Stimulated activated CD8-positive, alpha-beta memory T cell treated with anti-CD3 and anti-CD28 coated beads, Interleukin-4, amount 100 ng/mL, for 4 hours (primary cell): ENCODE results near the gene USP5.
A peak's percentile ranks its signal among the peaks of the same experiment; 100 is the strongest.

Experiments used
- DNase-seq, 2 donors: peaks; one replicate each; pipeline ENCODE4 v3.0.0-alpha.2; 2020; ENCODE audit warnings: low read depth in 2 of 2, low spot score in 1 of 2

The USP5 gene

GRCh38 chr12:6840761-6841515 lies 11.0 kb upstream of the USP5 start, which contains the start of gene GNB3:
Gene GNB3 (plus strand): TSS chr12:6840925. CDS start chr12:6841288, 363 bp downstream.
- no peak for DNase-seq

GRCh38 chr12:6842075-6842474 lies 9.9 kb upstream of the USP5 start:
- DNase-seq, result no peak

DNA sequence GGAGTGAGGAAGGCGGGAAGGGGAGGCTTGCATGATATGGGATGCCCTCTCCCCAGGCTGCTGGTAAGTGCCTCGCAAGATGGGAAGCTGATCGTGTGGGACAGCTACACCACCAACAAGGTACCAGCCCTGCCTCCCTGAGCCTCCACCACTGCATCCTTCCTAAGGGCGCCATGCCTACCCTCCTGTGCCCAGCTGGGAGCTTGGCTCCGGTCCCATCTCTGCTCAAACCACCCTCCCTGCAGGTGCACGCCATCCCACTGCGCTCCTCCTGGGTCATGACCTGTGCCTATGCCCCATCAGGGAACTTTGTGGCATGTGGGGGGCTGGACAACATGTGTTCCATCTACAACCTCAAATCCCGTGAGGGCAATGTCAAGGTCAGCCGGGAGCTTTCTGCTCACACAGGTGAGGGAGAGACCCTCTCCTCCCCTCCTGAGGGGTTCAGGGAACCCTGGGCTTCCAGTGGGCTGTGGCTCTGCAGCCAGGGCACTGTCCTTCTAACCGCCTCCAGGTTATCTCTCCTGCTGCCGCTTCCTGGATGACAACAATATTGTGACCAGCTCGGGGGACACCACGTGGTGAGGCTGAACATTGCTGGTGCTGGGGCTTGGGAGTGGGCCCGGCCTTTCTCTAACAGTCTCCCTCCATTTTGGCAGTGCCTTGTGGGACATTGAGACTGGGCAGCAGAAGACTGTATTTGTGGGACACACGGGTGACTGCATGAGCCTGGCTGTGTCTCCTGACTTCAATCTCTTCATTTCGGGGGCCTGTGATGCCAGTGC lies 8.6 kb upstream of the USP5 start:
- DNase-seq, result no peak

- no peak for DNase-seq
These were observed 6.6 kb upstream of the USP5 start for GRCh38 chr12:6845395-6845794.

- DNase-seq, result no peak
These were observed 5.6 kb upstream of the USP5 start for GRCh38 chr12:6846316-6846869.

GRCh38 chr12:6847676-6848075 lies 4.3 kb upstream of the USP5 start:
- DNase-seq, result no peak

DNA sequence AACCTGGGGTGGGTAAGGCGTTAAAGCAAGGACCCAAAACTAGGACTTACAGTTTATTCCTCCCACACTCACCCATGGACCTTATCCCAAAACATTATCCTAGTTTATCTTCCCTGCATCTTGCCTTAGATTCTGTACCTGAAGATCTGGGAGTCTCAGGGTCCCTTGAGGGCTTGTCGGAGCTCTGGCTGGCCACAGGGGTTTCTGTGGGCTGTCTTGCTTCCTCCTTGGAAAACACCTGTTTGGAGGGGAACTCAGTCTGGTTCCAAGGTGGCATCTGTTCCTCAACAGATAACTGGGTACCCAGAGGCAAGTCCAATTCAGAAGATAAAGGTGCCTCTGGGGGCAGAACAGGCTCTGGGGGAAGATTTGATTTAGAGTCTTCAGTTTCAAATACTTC lies 2.5 kb upstream of the USP5 start:
- no peak for DNase-seq

GRCh38 chr12:6849976-6850560 lies 1.9 kb upstream of the USP5 start:
- DNase-seq, result no peak

- DNase-seq, result no peak
These were observed 1.2 kb upstream of the USP5 start for GRCh38 chr12:6850796-6851152.

- peak; percentile 83 to 87 for DNase-seq
These were observed 613 bp upstream of the USP5 start, which contains the start of gene CDCA3 for GRCh38 chr12:6851153-6851920. Gene CDCA3 (minus strand): TSS chr12:6851286. CDS start chr12:6850952, 334 bp downstream.

GRCh38 chr12:6852651-6853354 lies 853 bp downstream of the USP5 start:
- DNase-seq, result no peak

GRCh38 chr12:6853626-6854025 lies 1.7 kb downstream of the USP5 start:
- DNase-seq, result no peak

DNA sequence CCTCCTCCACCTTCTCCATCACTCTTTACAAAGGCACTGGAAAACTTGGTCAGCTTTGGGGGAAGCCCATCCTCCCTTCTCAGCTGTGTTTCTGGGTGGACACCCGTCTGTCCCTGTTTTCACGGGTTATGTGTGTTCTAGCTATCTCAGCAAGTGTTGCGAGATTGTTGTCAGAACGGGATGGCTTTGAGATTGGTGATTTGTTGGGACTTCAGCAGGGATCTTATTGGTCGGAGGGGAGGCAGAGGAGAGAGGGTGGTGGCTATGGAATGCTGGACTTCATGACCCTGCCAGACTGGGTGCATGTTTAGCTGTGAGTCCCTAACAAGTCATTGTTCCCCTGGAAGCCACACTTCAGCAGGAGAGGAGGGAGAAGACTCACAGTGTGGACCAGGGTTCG lies 2.1 kb downstream of the USP5 start:
- DNase-seq, result no peak

DNA sequence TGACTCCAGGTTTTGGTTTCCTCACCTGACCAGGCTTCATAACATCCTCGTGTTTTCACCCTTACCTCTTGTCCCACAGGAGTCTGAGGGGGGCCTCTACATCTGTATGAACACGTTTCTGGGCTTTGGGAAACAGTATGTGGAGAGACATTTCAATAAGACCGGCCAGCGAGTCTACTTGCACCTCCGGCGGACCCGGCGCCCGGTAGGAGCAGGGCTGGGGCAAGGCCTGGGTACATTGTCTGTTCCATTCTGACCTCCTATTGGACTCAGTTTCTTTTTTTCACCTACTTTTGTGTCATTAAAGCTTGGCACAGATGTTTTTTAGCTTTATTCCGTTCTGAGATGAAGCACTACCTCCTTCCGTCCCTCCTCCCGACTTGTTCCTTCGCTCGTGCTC lies 3.4 kb downstream of the USP5 start:
- no peak for DNase-seq

- no peak for DNase-seq
These were observed 6.8 kb downstream of the USP5 start for GRCh38 chr12:6858799-6859198.

DNA sequence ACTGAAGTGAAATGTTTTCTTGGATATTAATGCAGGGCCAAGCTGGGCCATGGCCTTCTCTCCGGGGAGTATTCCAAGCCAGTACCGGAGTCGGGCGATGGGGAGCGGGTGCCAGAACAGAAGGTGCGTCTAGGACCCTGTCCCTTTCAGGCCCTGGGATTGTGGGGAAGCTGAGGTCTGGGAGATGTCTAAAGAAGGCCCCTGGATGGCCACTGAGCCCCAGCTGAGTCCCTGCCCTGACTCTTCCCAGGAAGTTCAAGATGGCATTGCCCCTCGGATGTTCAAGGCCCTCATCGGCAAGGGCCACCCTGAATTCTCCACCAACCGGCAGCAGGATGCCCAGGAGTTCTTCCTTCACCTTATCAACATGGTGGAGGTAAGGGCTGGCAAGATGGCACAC lies 8.2 kb downstream of the USP5 start:
- no peak for DNase-seq

GRCh38 chr12:6860942-6861341 lies 9.0 kb downstream of the USP5 start:
- DNase-seq, result no peak

GRCh38 chr12:6861391-6861790 lies 9.4 kb downstream of the USP5 start:
- no peak for DNase-seq

DNA sequence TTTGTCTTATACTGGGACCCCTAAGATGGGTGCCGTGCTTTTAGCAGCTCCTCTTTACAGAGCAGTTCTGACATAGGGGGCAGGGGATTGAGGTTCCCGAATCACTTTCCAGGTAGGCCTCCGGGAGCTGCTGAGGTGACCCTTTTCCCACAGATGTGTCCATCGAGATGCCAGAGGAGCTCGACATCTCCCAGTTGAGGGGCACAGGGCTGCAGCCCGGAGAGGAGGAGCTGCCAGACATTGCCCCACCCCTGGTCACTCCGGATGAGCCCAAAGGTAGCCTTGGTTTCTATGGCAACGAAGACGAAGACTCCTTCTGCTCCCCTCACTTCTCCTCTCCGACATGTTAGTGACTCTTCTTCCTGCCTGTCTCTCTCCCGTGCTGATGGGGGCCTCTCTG lies 11.1 kb downstream of the USP5 start:
- DNase-seq, result no peak

DNA sequence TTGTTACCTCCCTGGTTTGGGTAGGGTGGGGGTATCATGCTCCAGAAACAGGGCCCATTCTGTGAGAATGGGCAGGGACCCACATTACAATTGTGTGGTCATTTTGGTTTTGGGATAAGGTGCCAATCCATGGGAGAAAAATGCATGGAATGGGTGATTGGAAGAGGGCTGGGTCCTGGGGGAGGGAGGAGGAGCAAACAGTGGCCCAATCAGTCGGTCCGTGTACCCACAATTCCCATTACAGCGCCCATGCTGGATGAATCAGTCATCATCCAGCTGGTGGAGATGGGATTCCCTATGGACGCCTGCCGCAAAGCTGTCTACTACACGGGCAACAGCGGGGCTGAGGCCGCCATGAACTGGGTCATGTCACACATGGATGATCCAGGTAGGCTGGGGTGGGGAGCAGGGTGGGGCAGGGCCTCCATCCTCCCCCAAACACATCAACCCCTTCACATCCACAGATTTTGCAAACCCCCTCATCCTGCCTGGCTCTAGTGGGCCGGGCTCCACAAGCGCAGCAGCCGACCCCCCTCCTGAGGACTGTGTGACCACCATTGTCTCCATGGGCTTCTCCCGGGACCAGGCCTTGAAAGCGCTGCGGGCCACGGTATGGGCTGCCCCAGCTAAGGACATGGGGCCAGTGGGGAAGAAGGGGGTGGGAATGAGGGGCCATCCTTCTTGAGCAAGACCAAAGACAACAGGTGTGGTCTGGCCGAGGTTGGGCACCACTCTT lies 11.8 kb downstream of the USP5 start:
- no peak for DNase-seq
